Keratinocyte (primary cell): ENCODE results near the gene MS4A15. TPM values are rescaled to one million over a fixed set of nuclear protein-coding genes. Genes with fewer than 3 reads are reported as not detected.

Experiments
- DNase-seq: peaks from one replicate; pipeline ENCODE4 v3.0.0-alpha.2; 2011; ENCODE audit warnings: low read depth, missing footprints, low spot score
- FAIRE-seq: peaks from 2 replicates; lab custom pipeline; 2011; peaks lifted over from hg19 to GRCh38; lab: Jason Lieb, UNC
- H2AFZ ChIP-seq: 2 replicates; pipeline ENCODE4 v1.6.0; 2012; ENCODE audit warnings: low read length, control low read depth, inconsistent platforms; ENCODE audit not compliant: control insufficient read depth
- H3K27ac ChIP-seq: 2 replicates; pipeline ENCODE4 v1.5.1; 2011; ENCODE audit warnings: low read length; ENCODE audit not compliant: control insufficient read depth, insufficient read depth
- H3K27me3 ChIP-seq: 3 replicates; pipeline ENCODE4 v1.6.0; 2011; ENCODE audit warnings: low read length; ENCODE audit not compliant: control insufficient read depth, insufficient read depth; ENCODE audit errors: extremely low read depth
- H3K36me3 ChIP-seq, 2 experiments: 2 replicates in 1 of 2; 3 replicates in 1 of 2; pipeline ENCODE4 v1.5.1; 2011; ENCODE audit warnings: low read length in 2 of 2, mild to moderate bottlenecking in 1 of 2; ENCODE audit not compliant: control insufficient read depth in 2 of 2, insufficient read depth in 2 of 2; ENCODE audit errors: extremely low read depth in 1 of 2
- H3K4me1 ChIP-seq: 3 replicates; pipeline ENCODE4 v1.5.1; 2011; ENCODE audit warnings: low read length; ENCODE audit not compliant: control insufficient read depth, insufficient read depth; ENCODE audit errors: extremely low read depth
- H3K4me2 ChIP-seq: 3 replicates; pipeline ENCODE4 v1.6.0; 2011; ENCODE audit warnings: low read depth, low read length; ENCODE audit not compliant: control insufficient read depth, insufficient read depth; ENCODE audit errors: extremely low read depth
- H3K4me3 ChIP-seq, 3 experiments: fragments of 200-600 bp in 1 of 3; sonication (generic) in 1 of 3; 2 replicates in 2 of 3; 3 replicates in 1 of 3; pipeline ENCODE4 v1.5.1; 2011 to 2016; ENCODE audit warnings: low read length in 3 of 3, mild to moderate bottlenecking in 3 of 3, control low read depth in 2 of 3, inconsistent platforms in 1 of 3, low read depth in 1 of 3, mixed read lengths in 1 of 3, mixed run types in 1 of 3, moderate library complexity in 1 of 3; ENCODE audit not compliant: control insufficient read depth in 2 of 3, insufficient read depth in 2 of 3; ENCODE audit errors: extremely low read depth in 1 of 3
- H3K79me2 ChIP-seq: 2 replicates; pipeline ENCODE4 v1.6.0; 2012; ENCODE audit warnings: low read length; ENCODE audit not compliant: control insufficient read depth, insufficient read depth
- H3K9ac ChIP-seq: 3 replicates; pipeline ENCODE4 v1.6.0; 2011; ENCODE audit warnings: low read length; ENCODE audit not compliant: control insufficient read depth, insufficient read depth; ENCODE audit errors: extremely low read depth
- H3K9me1 ChIP-seq: 3 replicates; pipeline ENCODE4 v1.6.0; 2011; ENCODE audit warnings: low read length; ENCODE audit not compliant: control insufficient read depth, insufficient read depth; ENCODE audit errors: extremely low read depth
- H3K9me3 ChIP-seq: 2 replicates; pipeline ENCODE4 v1.5.1; 2012; ENCODE audit warnings: low read depth, low read length; ENCODE audit not compliant: control insufficient read depth
- H4K20me1 ChIP-seq: 3 replicates; pipeline ENCODE4 v1.6.0; 2011; ENCODE audit warnings: low read length; ENCODE audit not compliant: control insufficient read depth, insufficient read depth; ENCODE audit errors: extremely low read depth
- CTCF ChIP-seq, 3 experiments: IDR thresholded peaks in 1 of 3; conservative IDR thresholded peaks in 1 of 3; optimal IDR thresholded peaks in 1 of 3; 2 replicates in 2 of 3; 3 replicates in 1 of 3; pipeline versions ENCODE3 to v1.5.1; 2011; ENCODE audit warnings: low read length in 3 of 3, mild to moderate bottlenecking in 3 of 3, moderate library complexity in 2 of 3, control low read depth in 1 of 3, inconsistent platforms in 1 of 3; ENCODE audit not compliant: insufficient read depth in 2 of 3; ENCODE audit errors: extremely low read depth in 1 of 3
- EZH2 ChIP-seq: IDR thresholded peaks from one replicate; pipeline ENCODE4 v1.6.1; 2012; ENCODE audit warnings: inconsistent platforms, mild to moderate bottlenecking, low read length, moderate library complexity
- dilution Hi-C: fragments of 300-500 bp; cut with MboI; formaldehyde crosslinking; loops from one replicate; pipeline ENCODE4 v1.7.0; 2020; ENCODE audit warnings: low sequenced_read_pairs; ENCODE audit not compliant: extremely low pct_ligation_motif_present
- polyA plus RNA-seq, 5 experiments: library from polyadenylated mRNA; depleted of rRNA in 3 of 5; stranded (reverse) in 3 of 5; stranded (forward) in 1 of 5; unstranded in 1 of 5; fragments of >200 nt; gene quantifications; 1 replicate in 1 of 5; 2 replicates in 3 of 5; 3 replicates in 1 of 5; pipeline versions ENCODE4 v1.2.1 to v1.2.3, GENCODE V29; 2011 to 2012; ENCODE audit warnings: missing spikeins in 2 of 5, low read depth in 1 of 5, low replicate concordance in 1 of 5

Gene MS4A15
- polyA plus RNA-seq, 1 donor (not counting 4 experiments of a cell fraction or from before 2014, with no cell fraction given) = 0.03 TPM

GRCh38 chr11:60774726-60775125 lies 18.1 kb downstream of the MS4A15 start:
- no peak overlapping the region for H3K27ac ChIP-seq

GRCh38 chr11:60775420-60775961 lies 18.8 kb downstream of the MS4A15 start:
- TF ChIP-seq EZH2 (no peak), CTCF (optimal IDR thresholded peaks at IDR 0.05 in 1 of 3, IDR thresholded peaks at IDR 0.05 in 1 of 3, conservative IDR thresholded peaks at IDR 0.05 in 1 of 3; ENCODE audit: extremely low read depth in 1 of 3, insufficient read depth in 2 of 3, low read length in 3 of 3) (peak; percentile 77 to 86 (median 85))
- Histone ChIP-seq H3K36me3 (no peaks in the 10 kb centered on the region), H3K4me2 (no peak overlapping the region), H3K4me1 (peaks cover 2% of the 10 kb centered on the region), H3K9me1 (no peaks in the 10 kb centered on the region), H3K27me3 (no peaks in the 10 kb centered on the region), H3K79me2 (no peaks in the 10 kb centered on the region), H3K4me3 (no peak overlapping the region), H3K9ac (no peak overlapping the region), H2AFZ (no peak overlapping the region), H3K27ac (no peak overlapping the region), H3K9me3 (no peaks in the 10 kb centered on the region), H4K20me1 (no peaks in the 10 kb centered on the region)
- FAIRE-seq (peak; percentile 90), DNase-seq (peak; percentile 84)
- dilution Hi-C loops = no loop called here

More at GRCh38 chr11:60774726-60775125, 18.1 kb downstream of the MS4A15 start:
- Histone ChIP-seq H3K4me2 (no peak overlapping the region), H3K36me3 (no peaks in the 10 kb centered on the region), H4K20me1 (no peaks in the 10 kb centered on the region), H3K4me3 (no peak overlapping the region), H3K9ac (no peak overlapping the region), H3K27me3 (no peaks in the 10 kb centered on the region), H3K9me1 (peaks cover under 1% of the 10 kb centered on the region), H3K79me2 (no peaks in the 10 kb centered on the region), H3K4me1 (peaks cover 3% of the 10 kb centered on the region), H3K9me3 (no peaks in the 10 kb centered on the region), H2AFZ (no peak overlapping the region)
- no peak for DNase-seq
- no peak for TF ChIP-seq EZH2
- TF ChIP-seq CTCF (optimal IDR thresholded peaks at IDR 0.05 in 1 of 3, IDR thresholded peaks at IDR 0.05 in 1 of 3, conservative IDR thresholded peaks at IDR 0.05 in 1 of 3; ENCODE audit: extremely low read depth in 1 of 3, insufficient read depth in 2 of 3, low read length in 3 of 3) = no peak
- no peak for FAIRE-seq
- dilution Hi-C loops = no loop called here
